Measurements from ENCODE around the gene SH2B3.

SH2B3 gene

GRCh38 chr12:111467092-111467856 is 61.6 kb downstream of the SH2B3 start:
- DNase-seq (ENCODE audit: low read depth), result no peak
- TF ChIP-seq CTCF (IDR thresholded peaks at IDR 0.05; ENCODE audit: low read depth, low read length, missing control alignments), result no peak
- H3K4me3 ChIP-seq (ENCODE audit: low read depth, low read length), result no peak overlapping the region
- in situ Hi-C loops (cut with HindIII; ENCODE audit: low sequenced_read_pairs), result no loop called here

- in situ Hi-C loops (cut with HindIII; ENCODE audit: low sequenced_read_pairs), result no loop called here
- no peak for TF ChIP-seq CTCF (IDR thresholded peaks at IDR 0.05; ENCODE audit: low read depth, low read length, missing control alignments)
- DNase-seq (ENCODE audit: low read depth), result no peak
- H3K4me3 ChIP-seq (ENCODE audit: low read depth, low read length), result no peak overlapping the region
These were observed 62.1 kb downstream of the SH2B3 start for GRCh38 chr12:111467857-111468241.

- TF ChIP-seq CTCF (IDR thresholded peaks at IDR 0.05; ENCODE audit: low read depth, low read length, missing control alignments), result no peak
- H3K4me3 ChIP-seq (ENCODE audit: low read depth, low read length), result no peak overlapping the region
- DNase-seq (ENCODE audit: low read depth), result no peak
- in situ Hi-C loops (cut with HindIII; ENCODE audit: low sequenced_read_pairs), result no loop called here
These were observed 63.7 kb downstream of the SH2B3 start for GRCh38 chr12:111469401-111469800.

- no peak overlapping the region for H3K4me3 ChIP-seq (ENCODE audit: low read depth, low read length)
- in situ Hi-C loops (cut with HindIII; ENCODE audit: low sequenced_read_pairs), result no loop called here
- no peak for DNase-seq (ENCODE audit: low read depth)
- no peak for TF ChIP-seq CTCF (IDR thresholded peaks at IDR 0.05; ENCODE audit: low read depth, low read length, missing control alignments)
These were observed 65.5 kb downstream of the SH2B3 start for GRCh38 chr12:111471236-111471635.

GRCh38 chr12:111482462-111482861 is 76.7 kb downstream of the SH2B3 start:
- peak; percentile 2 for TF ChIP-seq CTCF (IDR thresholded peaks at IDR 0.05; ENCODE audit: low read depth, low read length, missing control alignments)
- H3K4me3 ChIP-seq (ENCODE audit: low read depth, low read length), result no peak overlapping the region
- no peak for DNase-seq (ENCODE audit: low read depth)
- in situ Hi-C loops (cut with HindIII; ENCODE audit: low sequenced_read_pairs), result no loop called here

- no peak for TF ChIP-seq CTCF (IDR thresholded peaks at IDR 0.05; ENCODE audit: low read depth, low read length, missing control alignments)
- H3K4me3 ChIP-seq (ENCODE audit: low read depth, low read length), result no peak overlapping the region
- DNase-seq (ENCODE audit: low read depth), result no peak
- in situ Hi-C loops (cut with HindIII; ENCODE audit: low sequenced_read_pairs), result no loop called here
These were observed 82.5 kb downstream of the SH2B3 start for GRCh38 chr12:111488271-111488670.
